Measurements from ENCODE around the gene PLD1.

The PLD1 gene

DNA sequence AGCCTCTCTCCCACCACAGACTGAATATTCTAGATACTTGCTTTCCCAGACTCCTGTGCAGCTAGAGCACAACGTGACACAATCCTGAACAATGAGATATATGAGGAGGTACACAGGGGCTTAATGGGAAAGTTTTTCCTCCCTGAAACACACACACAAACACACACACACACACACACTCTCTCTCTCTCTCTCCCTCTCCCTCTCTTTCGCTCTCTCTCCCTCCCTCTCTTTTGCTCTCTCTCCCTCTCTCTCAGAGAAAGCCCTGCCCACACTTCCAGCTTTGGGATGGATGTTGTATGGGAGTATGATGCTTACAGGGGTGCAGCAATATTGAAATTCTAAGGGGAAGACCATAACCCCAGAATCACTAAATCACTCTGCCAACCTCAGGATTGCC lies 110.1 kb downstream of the PLD1 start (continued):
- TF ChIP-seq, protein P1, sequence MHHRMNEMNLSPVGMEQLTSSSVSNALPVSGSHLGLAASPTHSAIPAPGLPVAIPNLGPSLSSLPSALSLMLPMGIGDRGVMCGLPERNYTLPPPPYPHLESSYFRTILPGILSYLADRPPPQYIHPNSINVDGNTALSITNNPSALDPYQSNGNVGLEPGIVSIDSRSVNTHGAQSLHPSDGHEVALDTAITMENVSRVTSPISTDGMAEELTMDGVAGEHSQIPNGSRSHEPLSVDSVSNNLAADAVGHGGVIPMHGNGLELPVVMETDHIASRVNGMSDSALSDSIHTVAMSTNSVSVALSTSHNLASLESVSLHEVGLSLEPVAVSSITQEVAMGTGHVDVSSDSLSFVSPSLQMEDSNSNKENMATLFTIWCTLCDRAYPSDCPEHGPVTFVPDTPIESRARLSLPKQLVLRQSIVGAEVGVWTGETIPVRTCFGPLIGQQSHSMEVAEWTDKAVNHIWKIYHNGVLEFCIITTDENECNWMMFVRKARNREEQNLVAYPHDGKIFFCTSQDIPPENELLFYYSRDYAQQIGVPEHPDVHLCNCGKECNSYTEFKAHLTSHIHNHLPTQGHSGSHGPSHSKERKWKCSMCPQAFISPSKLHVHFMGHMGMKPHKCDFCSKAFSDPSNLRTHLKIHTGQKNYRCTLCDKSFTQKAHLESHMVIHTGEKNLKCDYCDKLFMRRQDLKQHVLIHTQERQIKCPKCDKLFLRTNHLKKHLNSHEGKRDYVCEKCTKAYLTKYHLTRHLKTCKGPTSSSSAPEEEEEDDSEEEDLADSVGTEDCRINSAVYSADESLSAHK (tag by site-specific recombination; IDR thresholded peaks at IDR 0.05): no peak

DNA sequence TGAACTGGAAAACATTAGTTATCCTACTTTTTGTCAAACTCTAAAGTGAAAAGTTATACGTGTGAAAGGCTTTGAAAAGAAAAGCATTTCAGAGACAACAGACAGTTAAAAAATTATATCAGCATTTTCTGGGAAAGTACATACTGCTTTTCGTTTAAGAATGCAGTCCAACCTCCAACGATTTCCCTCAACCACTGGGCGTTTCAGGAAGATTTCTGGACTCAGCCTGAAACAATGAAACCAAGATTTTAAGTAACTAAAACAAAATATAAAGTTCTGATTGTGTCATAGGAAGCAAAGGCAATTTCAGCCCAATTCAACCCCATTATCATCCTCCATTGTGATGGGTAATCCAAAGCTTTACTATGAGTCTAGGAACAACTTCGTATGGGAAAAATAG lies 110.7 kb downstream of the PLD1 start:
- ChIA-PET POLR2A (no interaction called here), CTCF (no interaction called here)
- Histone ChIP-seq H3K27ac (ENCODE audit: extremely low read depth, low read depth, low read length) (no peak overlapping the region), H3K9me3 (ENCODE audit: control insufficient read depth, insufficient read depth, low read depth, low read length) (no peaks in the 10 kb centered on the region), H3K4me1 (ENCODE audit: control insufficient read depth, insufficient read depth, low read length) (no peaks in the 10 kb centered on the region), H3K4me3 (ENCODE audit: low read depth, low read length) (no peak overlapping the region), H3K36me3 (ENCODE audit: control insufficient read depth in 2 of 2, insufficient read depth in 1 of 2, low read length in 2 of 2) (no peaks in the 10 kb centered on the region)
- TF ChIP-seq ZNF248 (tag by site-specific recombination; IDR thresholded peaks at IDR 0.05): no peak
- no peak for TF ChIP-seq ZNF175 (tag by site-specific recombination; IDR thresholded peaks at IDR 0.05)

DNA sequence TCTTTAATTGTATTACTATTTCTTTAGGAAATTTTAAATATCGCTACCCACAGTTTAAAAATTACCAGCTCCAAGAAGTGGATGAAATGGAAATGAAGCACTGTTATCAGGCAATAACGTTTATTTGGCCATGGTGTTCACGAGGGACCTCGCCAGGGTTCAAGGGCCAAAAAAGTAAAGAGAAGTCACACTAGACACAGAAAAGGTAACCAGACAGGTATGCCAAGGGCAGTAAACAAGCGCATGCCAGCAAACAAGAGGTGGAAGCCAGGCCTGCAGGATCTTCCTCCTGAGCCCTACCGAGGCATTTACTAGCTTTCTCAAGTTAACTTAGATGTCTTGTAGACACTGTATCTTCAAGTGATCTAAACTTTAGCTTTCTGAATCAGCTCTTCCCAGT lies 113.5 kb downstream of the PLD1 start:
- POLR2A ChIA-PET: no interaction called here
- Histone ChIP-seq H3K27ac (ENCODE audit: extremely low read depth, low read depth, low read length) (no peak overlapping the region), H3K36me3 (ENCODE audit: control insufficient read depth in 2 of 2, insufficient read depth in 1 of 2, low read length in 2 of 2) (peaks cover 0 to 3% of the 10 kb centered on the region in 2 experiments; a peak in 1 of 3 replicates), H3K4me1 (ENCODE audit: control insufficient read depth, insufficient read depth, low read length) (no peaks in the 10 kb centered on the region), H3K9me3 (ENCODE audit: control insufficient read depth, insufficient read depth, low read depth, low read length) (no peaks in the 10 kb centered on the region), H3K4me3 (ENCODE audit: low read depth, low read length) (no peak overlapping the region)
- CTCF ChIA-PET: interaction anchor here (0.7 kb wide), 1 partner anchor 647 kb away, joined by 3 read pairs; no protein-coding TSS in a partner anchor
- TF ChIP-seq ZNF202 (tag by site-specific recombination; IDR thresholded peaks at IDR 0.05; ENCODE audit: borderline replicate concordance) (no peak), ZNF416 (tag by site-specific recombination; IDR thresholded peaks at IDR 0.05) (no peak), ZNF707 (tag by site-specific recombination; IDR thresholded peaks at IDR 0.05) (no peak), ZXDB (tag by site-specific recombination; IDR thresholded peaks at IDR 0.05) (no peak), ZNF223 (tag by site-specific recombination; IDR thresholded peaks at IDR 0.05) (no peak), ZNF830 (tag by site-specific recombination; IDR thresholded peaks at IDR 0.05; ENCODE audit: low read depth) (no peak), ZNF660 (tag by site-specific recombination; IDR thresholded peaks at IDR 0.05) (no peak), PRDM1 (tag by site-specific recombination; IDR thresholded peaks at IDR 0.05) (no peak), GLIS2 (tag by site-specific recombination; IDR thresholded peaks at IDR 0.05) (no peak), ZNF146 (tag by site-specific recombination; IDR thresholded peaks at IDR 0.05) (no peak), OVOL3 (tag by site-specific recombination; IDR thresholded peaks at IDR 0.05) (no peak), ZNF837 (tag by site-specific recombination; IDR thresholded peaks at IDR 0.05) (no peak)
- TF ChIP-seq, protein P2, sequence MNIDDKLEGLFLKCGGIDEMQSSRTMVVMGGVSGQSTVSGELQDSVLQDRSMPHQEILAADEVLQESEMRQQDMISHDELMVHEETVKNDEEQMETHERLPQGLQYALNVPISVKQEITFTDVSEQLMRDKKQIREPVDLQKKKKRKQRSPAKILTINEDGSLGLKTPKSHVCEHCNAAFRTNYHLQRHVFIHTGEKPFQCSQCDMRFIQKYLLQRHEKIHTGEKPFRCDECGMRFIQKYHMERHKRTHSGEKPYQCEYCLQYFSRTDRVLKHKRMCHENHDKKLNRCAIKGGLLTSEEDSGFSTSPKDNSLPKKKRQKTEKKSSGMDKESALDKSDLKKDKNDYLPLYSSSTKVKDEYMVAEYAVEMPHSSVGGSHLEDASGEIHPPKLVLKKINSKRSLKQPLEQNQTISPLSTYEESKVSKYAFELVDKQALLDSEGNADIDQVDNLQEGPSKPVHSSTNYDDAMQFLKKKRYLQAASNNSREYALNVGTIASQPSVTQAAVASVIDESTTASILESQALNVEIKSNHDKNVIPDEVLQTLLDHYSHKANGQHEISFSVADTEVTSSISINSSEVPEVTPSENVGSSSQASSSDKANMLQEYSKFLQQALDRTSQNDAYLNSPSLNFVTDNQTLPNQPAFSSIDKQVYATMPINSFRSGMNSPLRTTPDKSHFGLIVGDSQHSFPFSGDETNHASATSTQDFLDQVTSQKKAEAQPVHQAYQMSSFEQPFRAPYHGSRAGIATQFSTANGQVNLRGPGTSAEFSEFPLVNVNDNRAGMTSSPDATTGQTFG (tag by site-specific recombination; IDR thresholded peaks at IDR 0.05; ENCODE audit: borderline replicate concordance): no peak

DNA sequence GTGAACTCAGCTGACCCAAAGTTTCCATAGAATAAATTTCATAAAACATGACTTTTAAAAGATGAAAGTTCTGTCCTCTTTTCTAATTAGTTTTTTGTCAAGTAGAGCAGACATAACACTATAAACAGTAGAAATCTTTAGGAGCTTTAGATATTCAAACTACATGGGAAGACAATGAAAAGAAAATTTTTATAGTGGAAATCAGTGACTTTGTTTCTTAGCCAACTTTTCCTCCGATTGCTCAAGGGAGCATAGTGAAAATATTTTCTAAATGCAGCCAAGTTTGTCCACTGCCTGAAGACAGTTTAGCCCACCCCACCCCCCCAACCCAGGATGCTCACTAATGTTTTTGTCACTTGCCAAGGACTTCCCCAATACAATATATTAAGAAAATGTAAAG lies 114.9 kb downstream of the PLD1 start:
- CTCF ChIA-PET: interaction anchor here (0.6 kb wide), 1 partner anchor 8 kb away, joined by 3 read pairs; no protein-coding TSS in a partner anchor
- Histone ChIP-seq H3K36me3 (ENCODE audit: control insufficient read depth in 2 of 2, insufficient read depth in 1 of 2, low read length in 2 of 2) (peaks cover 0 to 3% of the 10 kb centered on the region in 2 experiments; a peak in 1 of 3 replicates), H3K4me1 (ENCODE audit: control insufficient read depth, insufficient read depth, low read length) (no peaks in the 10 kb centered on the region), H3K9me3 (ENCODE audit: control insufficient read depth, insufficient read depth, low read depth, low read length) (no peaks in the 10 kb centered on the region), H3K4me3 (ENCODE audit: low read depth, low read length) (no peak overlapping the region), H3K27ac (ENCODE audit: extremely low read depth, low read depth, low read length) (no peak overlapping the region)
- no peak for TF ChIP-seq KLF1 (tag by site-specific recombination; IDR thresholded peaks at IDR 0.05)
- no peak for TF ChIP-seq ZBTB20 (tag by site-specific recombination; IDR thresholded peaks at IDR 0.05)
- TF ChIP-seq ZNF621 (tag by site-specific recombination; IDR thresholded peaks at IDR 0.05): no peak
- TF ChIP-seq REPIN1 (tag by site-specific recombination; IDR thresholded peaks at IDR 0.05; ENCODE audit: low read depth): no peak
- no peak for TF ChIP-seq ZIC2 (tag by site-specific recombination; IDR thresholded peaks at IDR 0.05)
- TF ChIP-seq ZNF132 (tag by site-specific recombination; IDR thresholded peaks at IDR 0.05; ENCODE audit: borderline replicate concordance): no peak
- POLR2A ChIA-PET: no interaction called here

Measured in HEK293 (cell line).